ENCODE results near the gene SLC5A11.

Gene SLC5A11

DNA sequence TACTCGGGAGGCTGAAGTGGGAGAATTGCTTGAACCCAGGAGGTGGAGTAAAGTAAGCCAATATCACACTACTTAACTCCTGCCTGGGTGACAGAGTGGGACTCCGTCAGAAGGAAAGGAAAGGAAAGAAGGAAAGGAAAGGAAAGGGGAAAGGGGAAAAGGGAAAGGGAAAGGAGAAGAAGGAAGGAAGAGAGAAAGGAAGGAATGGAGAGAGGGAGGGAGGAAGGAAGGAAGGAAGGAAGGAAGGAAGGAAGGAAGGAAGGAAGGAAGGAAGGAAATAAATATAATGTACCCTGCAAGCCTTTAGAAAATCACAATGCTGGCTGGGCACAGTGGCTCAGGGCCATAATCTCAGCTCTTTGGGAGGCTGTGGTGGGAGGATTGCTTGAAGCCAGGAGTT is 27.3 kb downstream of the SLC5A11 start:
- H3K4me3 ChIP-seq (ENCODE audit: low read depth, low read length): no peak overlapping the region
- TF ChIP-seq, protein P1, sequence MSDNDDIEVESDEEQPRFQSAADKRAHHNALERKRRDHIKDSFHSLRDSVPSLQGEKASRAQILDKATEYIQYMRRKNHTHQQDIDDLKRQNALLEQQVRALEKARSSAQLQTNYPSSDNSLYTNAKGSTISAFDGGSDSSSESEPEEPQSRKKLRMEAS (IDR thresholded peaks at IDR 0.05; ENCODE audit: low read depth, low read length): no peak
- TF ChIP-seq, protein P2, sequence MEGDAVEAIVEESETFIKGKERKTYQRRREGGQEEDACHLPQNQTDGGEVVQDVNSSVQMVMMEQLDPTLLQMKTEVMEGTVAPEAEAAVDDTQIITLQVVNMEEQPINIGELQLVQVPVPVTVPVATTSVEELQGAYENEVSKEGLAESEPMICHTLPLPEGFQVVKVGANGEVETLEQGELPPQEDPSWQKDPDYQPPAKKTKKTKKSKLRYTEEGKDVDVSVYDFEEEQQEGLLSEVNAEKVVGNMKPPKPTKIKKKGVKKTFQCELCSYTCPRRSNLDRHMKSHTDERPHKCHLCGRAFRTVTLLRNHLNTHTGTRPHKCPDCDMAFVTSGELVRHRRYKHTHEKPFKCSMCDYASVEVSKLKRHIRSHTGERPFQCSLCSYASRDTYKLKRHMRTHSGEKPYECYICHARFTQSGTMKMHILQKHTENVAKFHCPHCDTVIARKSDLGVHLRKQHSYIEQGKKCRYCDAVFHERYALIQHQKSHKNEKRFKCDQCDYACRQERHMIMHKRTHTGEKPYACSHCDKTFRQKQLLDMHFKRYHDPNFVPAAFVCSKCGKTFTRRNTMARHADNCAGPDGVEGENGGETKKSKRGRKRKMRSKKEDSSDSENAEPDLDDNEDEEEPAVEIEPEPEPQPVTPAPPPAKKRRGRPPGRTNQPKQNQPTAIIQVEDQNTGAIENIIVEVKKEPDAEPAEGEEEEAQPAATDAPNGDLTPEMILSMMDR (IDR thresholded peaks at IDR 0.05; ENCODE audit: low read depth, low read length): no peak
- TF ChIP-seq POLR2A (IDR thresholded peaks at IDR 0.05; ENCODE audit: extremely low read depth, insufficient read length) (no peak), MYC (IDR thresholded peaks at IDR 0.05; ENCODE audit: low read depth, low read length) (no peak)
- DNase-seq (ENCODE audit: low read depth): no peak

DNA sequence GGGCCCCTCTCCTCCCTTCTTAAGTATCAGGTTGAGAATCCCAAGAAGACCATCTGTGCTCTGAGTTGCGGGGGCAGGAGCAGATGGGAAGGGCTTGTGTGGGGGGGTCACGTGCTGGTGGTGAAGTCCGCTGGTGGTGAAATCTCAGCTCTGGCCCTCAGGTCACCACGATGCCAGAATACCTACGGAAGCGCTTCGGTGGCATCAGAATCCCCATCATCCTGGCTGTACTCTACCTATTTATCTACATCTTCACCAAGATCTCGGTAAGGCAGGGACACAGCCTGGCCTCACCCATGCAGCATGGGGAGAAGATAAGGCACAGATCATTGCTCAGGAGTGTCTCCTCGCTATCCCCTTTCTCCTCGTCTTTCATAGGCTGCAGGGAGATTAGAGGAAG is 29.7 kb downstream of the SLC5A11 start:
- DNase-seq (ENCODE audit: low read depth): no peak
- H3K4me3 ChIP-seq (ENCODE audit: low read depth, low read length): no peak overlapping the region
- TF ChIP-seq, protein P1 (IDR thresholded peaks at IDR 0.05; ENCODE audit: low read depth, low read length): no peak
- TF ChIP-seq MYC (IDR thresholded peaks at IDR 0.05; ENCODE audit: low read depth, low read length) (no peak), POLR2A (IDR thresholded peaks at IDR 0.05; ENCODE audit: extremely low read depth, insufficient read length) (no peak)
- TF ChIP-seq, protein P2 (IDR thresholded peaks at IDR 0.05; ENCODE audit: low read depth, low read length): no peak

DNA sequence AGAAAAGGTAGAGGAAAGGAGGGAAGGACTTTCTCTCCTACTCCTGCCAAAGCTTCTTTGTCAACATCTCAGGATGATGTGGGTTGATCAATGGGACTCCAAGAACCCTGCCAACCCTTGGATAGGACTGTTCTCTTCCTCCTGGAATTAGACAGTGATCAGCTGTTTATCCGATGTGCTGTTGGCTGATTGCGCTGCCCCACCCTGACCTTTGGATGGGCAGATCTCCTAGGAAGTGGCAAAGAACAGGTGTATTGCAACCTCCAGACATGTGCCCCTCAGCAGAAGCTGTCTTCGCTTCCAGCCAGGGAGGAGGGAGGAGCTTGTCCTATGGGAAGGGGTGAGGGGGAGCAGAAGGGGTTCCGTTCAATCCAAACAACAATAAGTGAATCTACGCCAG is 30.5 kb downstream of the SLC5A11 start:
- no peak for DNase-seq (ENCODE audit: low read depth)
- no peak overlapping the region for H3K4me3 ChIP-seq (ENCODE audit: low read depth, low read length)
- no peak for TF ChIP-seq MYC (IDR thresholded peaks at IDR 0.05; ENCODE audit: low read depth, low read length)
- no peak for TF ChIP-seq POLR2A (IDR thresholded peaks at IDR 0.05; ENCODE audit: extremely low read depth, insufficient read length)
- TF ChIP-seq, protein P2 (IDR thresholded peaks at IDR 0.05; ENCODE audit: low read depth, low read length): no peak
- TF ChIP-seq, protein P1 (IDR thresholded peaks at IDR 0.05; ENCODE audit: low read depth, low read length): no peak

DNA sequence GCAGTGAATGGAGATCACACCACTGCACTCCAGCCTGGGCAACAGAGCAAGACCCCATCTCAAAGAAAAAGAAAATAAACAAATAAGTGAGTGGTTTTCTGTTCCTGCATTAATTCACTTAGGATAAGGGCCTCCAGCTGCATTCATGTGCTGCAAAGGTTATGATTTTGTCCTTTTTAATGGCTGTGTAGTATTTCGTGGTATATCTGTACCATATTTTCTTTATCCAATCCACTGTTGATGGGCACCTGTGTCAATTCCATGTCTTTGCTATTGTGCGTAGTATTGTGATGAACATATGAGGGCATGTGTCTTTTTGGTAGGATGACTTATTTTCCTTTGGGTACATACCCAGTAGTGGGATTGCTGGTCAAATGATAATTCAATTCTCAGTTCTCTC is 33.9 kb downstream of the SLC5A11 start:
- TF ChIP-seq MYC (IDR thresholded peaks at IDR 0.05; ENCODE audit: low read depth, low read length) (no peak), POLR2A (IDR thresholded peaks at IDR 0.05; ENCODE audit: extremely low read depth, insufficient read length) (no peak)
- TF ChIP-seq, protein P2 (IDR thresholded peaks at IDR 0.05; ENCODE audit: low read depth, low read length): no peak
- TF ChIP-seq, protein P1 (IDR thresholded peaks at IDR 0.05; ENCODE audit: low read depth, low read length): no peak
- no peak overlapping the region for H3K4me3 ChIP-seq (ENCODE audit: low read depth, low read length)
- DNase-seq (ENCODE audit: low read depth): no peak

DNA sequence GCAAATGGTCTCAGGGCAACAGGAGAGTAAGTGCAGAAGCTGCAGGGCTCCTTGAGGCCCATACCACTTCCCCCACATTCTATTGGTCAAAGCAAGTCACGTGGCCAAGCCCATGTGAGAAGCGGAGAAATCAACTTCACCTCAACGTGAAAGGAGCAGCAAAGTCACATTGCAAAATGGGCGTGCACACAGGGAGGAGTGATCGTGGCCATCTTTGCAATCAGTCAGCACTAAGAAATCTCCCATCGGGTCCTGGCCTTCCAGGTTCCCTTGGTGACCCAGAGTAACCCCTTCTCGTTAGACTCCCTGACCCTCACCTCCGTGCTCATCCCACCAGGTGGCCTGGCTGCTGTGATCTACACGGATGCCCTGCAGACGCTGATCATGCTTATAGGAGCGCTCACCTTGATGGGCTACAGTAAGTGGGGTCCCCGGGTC is 38.0 kb downstream of the SLC5A11 start:
- TF ChIP-seq, protein P1 (IDR thresholded peaks at IDR 0.05; ENCODE audit: low read depth, low read length): 0 out of 2 replicates have a peak, but pooled peaks have one; percentile 15
- TF ChIP-seq MYC (IDR thresholded peaks at IDR 0.05; ENCODE audit: low read depth, low read length): no peak
- TF ChIP-seq, protein P2 (IDR thresholded peaks at IDR 0.05; ENCODE audit: low read depth, low read length): no peak
- peak; percentile 18 for DNase-seq (ENCODE audit: low read depth)
- H3K4me3 ChIP-seq (ENCODE audit: low read depth, low read length): no peak overlapping the region

DNA sequence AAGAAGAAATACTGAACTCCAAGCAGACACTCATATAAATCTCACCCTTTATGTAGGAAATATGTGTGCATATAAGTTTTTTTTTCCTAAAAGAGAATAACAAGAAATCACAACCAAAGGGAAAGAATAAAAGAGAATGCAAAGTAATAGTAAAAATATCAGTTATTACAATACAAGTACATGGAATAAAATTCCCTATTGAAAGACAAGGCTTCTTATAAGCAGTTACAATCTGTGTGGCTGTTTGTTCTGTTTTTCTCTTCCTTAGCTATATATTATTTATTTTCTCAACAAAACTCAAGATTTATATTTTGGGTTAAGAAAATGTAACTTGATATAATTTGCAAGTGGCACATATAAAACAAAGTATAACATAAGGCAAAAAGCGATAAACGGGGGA is 41.7 kb downstream of the SLC5A11 start:
- no peak for DNase-seq (ENCODE audit: low read depth)
- no peak overlapping the region for H3K4me3 ChIP-seq (ENCODE audit: low read depth, low read length)
- TF ChIP-seq, protein P1 (IDR thresholded peaks at IDR 0.05; ENCODE audit: low read depth, low read length): no peak
- TF ChIP-seq, protein P2 (IDR thresholded peaks at IDR 0.05; ENCODE audit: low read depth, low read length): no peak
- TF ChIP-seq POLR2A (IDR thresholded peaks at IDR 0.05; ENCODE audit: extremely low read depth, insufficient read length) (no peak), MYC (IDR thresholded peaks at IDR 0.05; ENCODE audit: low read depth, low read length) (no peak)

Data from NB4 (cell line).